Measurements from ENCODE around the gene CYTH4. TPM values are rescaled to one million over a fixed set of nuclear protein-coding genes. Genes with fewer than 3 reads are reported as not detected.
A peak's percentile ranks its signal among the peaks of the same experiment; 100 is the strongest.

CYTH4 gene
- total and polyA plus RNA-seq, 10 of the 15 experiments (the other 5 are each of a cell fraction or from before 2014, with no cell fraction given), result 1.5 to 27.3 (median 16.9) TPM

GRCh38 chr22:37284805-37285355, 2.6 kb downstream of the CYTH4 start (continued):
- TF ChIP-seq BMI1 (IDR thresholded peaks at IDR 0.05; ENCODE audit: borderline replicate concordance) (peak; percentile 50; the same call in 1 of the 2 replicates), DPF2 (IDR thresholded peaks at IDR 0.05) (peak; percentile 91), ZNF217 (IDR thresholded peaks at IDR 0.05) (peak; percentile 77; the same call in 1 of the 2 replicates), PKNOX1 (IDR thresholded peaks at IDR 0.05) (no peak), PRDM15 (CRISPR knock-in tag; IDR thresholded peaks at IDR 0.05) (no peak), E2F4 (IDR thresholded peaks at IDR 0.05; ENCODE audit: low read depth, low read length) (no peak), STAT3 (IDR thresholded peaks at IDR 0.05; ENCODE audit: low read depth, low read length) (no peak), RELB (IDR thresholded peaks at IDR 0.05; ENCODE audit: low read depth) (peak; percentile 90), SUPT20H (IDR thresholded peaks at IDR 0.05; ENCODE audit: borderline replicate concordance, control insufficient read depth, low read depth, low read length) (no peak), BCL11A (IDR thresholded peaks at IDR 0.05; ENCODE audit: low read depth, low read length) (no peak), ZNF384 (IDR thresholded peaks at IDR 0.05; ENCODE audit: borderline replicate concordance, low read depth, low read length) (no peak), LARP7 (IDR thresholded peaks at IDR 0.05) (no peak), NRF1 (conservative IDR thresholded peaks at IDR 0.05; ENCODE audit: low read depth, low read length) (no peak), USF2 (IDR thresholded peaks at IDR 0.05; ENCODE audit: borderline replicate concordance, low read depth, low read length) (no peak), EGR1 (IDR thresholded peaks at IDR 0.05; ENCODE audit: borderline replicate concordance in 1 of 2, low read depth in 2 of 2, low read length in 2 of 2) (peak in 1 of 2 experiments; percentile 92; a peak in 2 of 3 replicates), MEF2A (IDR thresholded peaks at IDR 0.05; ENCODE audit: insufficient read depth, low read depth, low read length) (peak; percentile 70), MEF2B (IDR thresholded peaks at IDR 0.05; ENCODE audit: partially characterized antibody, poor library complexity, severe bottlenecking) (peak; percentile 82)

Measured in GM12878 (cell line).